HepG2 (cell line): Measurements from ENCODE around the gene RBM18. TPM values are rescaled to one million over a fixed set of nuclear protein-coding genes. Genes with fewer than 3 reads are reported as not detected.

Experiments
- ESRRA ChIP-seq: sonication (generic); formaldehyde crosslinking; IDR thresholded peaks from 2 replicates; pipeline ENCODE4 v1.5.1; 2020; ENCODE audit warnings: mild to moderate bottlenecking, low read depth, missing genetic modification reagents
- GATAD2A ChIP-seq: IDR thresholded peaks from 2 replicates; pipeline ENCODE4 v1.6.1; 2016
- NCOA2 ChIP-seq: sonication (generic); formaldehyde crosslinking; IDR thresholded peaks from 2 replicates; pipeline ENCODE4 v1.8.0; 2022; ENCODE audit warnings: inconsistent platforms
- NCOR1 ChIP-seq: fragments of 200-600 bp; sonication (generic); IDR thresholded peaks from 2 replicates; pipeline ENCODE4 v1.7.0; 2017; ENCODE audit warnings: antibody characterized with exemption, low read length, borderline replicate concordance
- NR1H2 ChIP-seq: sonication (generic); formaldehyde crosslinking; IDR thresholded peaks from 2 replicates; pipeline ENCODE4 v1.8.1; 2022; ENCODE audit warnings: low read depth, missing genetic modification reagents, borderline replicate concordance
- RARA ChIP-seq: IDR thresholded peaks from 2 replicates; pipeline ENCODE4 v1.6.1; 2016; ENCODE audit warnings: missing genetic modification reagents, missing compliant biosample characterization
- SOX13 ChIP-seq, 3 experiments: fragments of 450-650 bp in 1 of 3; sonication (generic) in 1 of 3; formaldehyde crosslinking in 1 of 3; IDR thresholded peaks in 2 of 3; conservative IDR thresholded peaks in 1 of 3; 2 replicates each; pipeline versions ENCODE4 v1.5.0 to v1.6.1; 2016 to 2020; ENCODE audit warnings: antibody characterized with exemption in 1 of 3, mild to moderate bottlenecking in 1 of 3, missing compliant biosample characterization in 1 of 3, missing genetic modification reagents in 1 of 3, moderate library complexity in 1 of 3
- SOX6 ChIP-seq, 2 experiments: fragments of 450-650 bp in 1 of 2; sonication (generic) in 1 of 2; formaldehyde crosslinking in 1 of 2; IDR thresholded peaks; 2 replicates each; pipeline versions ENCODE4 v1.4.0 to v1.6.1; 2017 to 2020; ENCODE audit warnings: antibody characterized with exemption in 1 of 2, mild to moderate bottlenecking in 1 of 2, missing genetic modification reagents in 1 of 2
- polyA plus RNA-seq, 8 experiments: library from polyadenylated mRNA; depleted of rRNA in 3 of 8; stranded (reverse) in 7 of 8; unstranded in 1 of 8; fragments of >200 nt; fragmentation: Illumina TruSeq in 4 of 8; extraction: Trizol in 4 of 8; gene quantifications; 2 replicates each; pipeline versions ENCODE4 v1.2.1 to v1.2.3, GENCODE V29; 2011 to 2016; ENCODE audit warnings: low read depth in 4 of 8, missing spikeins in 1 of 8, mixed read lengths in 1 of 8; ENCODE audit not compliant: insufficient read depth in 1 of 8
- total RNA-seq, 5 experiments: library from RNA; depleted of rRNA; stranded (reverse); fragments of >200 nt; fragmentation: Illumina TruSeq; extraction: Trizol; gene quantifications; 2 replicates each; pipeline ENCODE4 v1.2.3, GENCODE V29; 2016; ENCODE audit warnings: low read depth in 1 of 5
- TF ChIP-seq, protein P1 (sequence below): sonication (generic); formaldehyde crosslinking; IDR thresholded peaks from 2 replicates; pipeline ENCODE4 v1.8.1; 2023; ENCODE audit warnings: mild to moderate bottlenecking, missing genetic modification reagents
- TF ChIP-seq, protein P2 (sequence below): sonication (generic); formaldehyde crosslinking; IDR thresholded peaks from 2 replicates; pipeline ENCODE4 v1.5.0; 2020; ENCODE audit warnings: mild to moderate bottlenecking, missing genetic modification reagents
- TF ChIP-seq, protein P3 (sequence below): sonication (generic); formaldehyde crosslinking; conservative IDR thresholded peaks from 2 replicates; pipeline ENCODE4 v1.4.0; 2020; ENCODE audit warnings: mild to moderate bottlenecking, missing genetic modification reagents, moderate library complexity
- TF ChIP-seq, protein P4 (sequence below): sonication (generic); formaldehyde crosslinking; IDR thresholded peaks from 2 replicates; pipeline ENCODE4 v1.5.0; 2020; ENCODE audit warnings: missing genetic modification reagents, mild to moderate bottlenecking, borderline replicate concordance
- TF ChIP-seq, protein P5 (sequence below): sonication (generic); formaldehyde crosslinking; IDR thresholded peaks from 2 replicates; pipeline ENCODE4 v1.5.0; 2020; ENCODE audit warnings: missing genetic modification reagents
- TF ChIP-seq, protein P6 (sequence below): sonication (generic); formaldehyde crosslinking; IDR thresholded peaks from 2 replicates; pipeline ENCODE4 v1.4.0; 2020; ENCODE audit warnings: missing genetic modification reagents

RBM18 gene
- total and polyA plus RNA-seq, 2 of the 13 experiments (the other 11 are each of a cell fraction or from before 2014, with no cell fraction given): 12.6 to 16.6 TPM

DNA sequence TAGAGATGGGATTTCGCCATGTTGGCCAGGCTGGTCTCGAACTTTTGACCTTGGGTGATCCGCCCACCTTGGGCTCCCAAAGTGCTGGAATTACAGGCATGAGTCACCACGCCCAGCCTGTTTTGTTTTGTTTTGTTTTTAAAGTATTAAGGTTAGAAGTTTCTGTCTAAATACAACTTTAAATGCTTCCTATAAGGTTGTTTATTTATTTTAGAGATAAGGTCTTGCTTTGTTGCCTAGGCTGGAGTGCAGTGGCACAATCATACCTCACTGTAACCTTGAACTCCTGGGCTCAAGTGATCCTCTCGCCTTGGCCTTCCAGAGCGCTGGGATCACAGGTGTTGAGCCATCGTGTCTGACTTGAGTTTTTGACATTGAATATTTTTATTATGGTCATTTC lies 11.5 kb upstream of the RBM18 start (continued):
- TF ChIP-seq, protein P1, sequence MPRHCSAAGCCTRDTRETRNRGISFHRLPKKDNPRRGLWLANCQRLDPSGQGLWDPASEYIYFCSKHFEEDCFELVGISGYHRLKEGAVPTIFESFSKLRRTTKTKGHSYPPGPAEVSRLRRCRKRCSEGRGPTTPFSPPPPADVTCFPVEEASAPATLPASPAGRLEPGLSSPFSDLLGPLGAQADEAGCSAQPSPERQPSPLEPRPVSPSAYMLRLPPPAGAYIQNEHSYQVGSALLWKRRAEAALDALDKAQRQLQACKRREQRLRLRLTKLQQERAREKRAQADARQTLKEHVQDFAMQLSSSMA (CRISPR knock-in tag): no peak
- TF ChIP-seq ESRRA: 0 out of 2 replicates have a peak, but pooled peaks have one; percentile 45
- peak; percentile 29 for TF ChIP-seq GATAD2A
- TF ChIP-seq, protein P2, sequence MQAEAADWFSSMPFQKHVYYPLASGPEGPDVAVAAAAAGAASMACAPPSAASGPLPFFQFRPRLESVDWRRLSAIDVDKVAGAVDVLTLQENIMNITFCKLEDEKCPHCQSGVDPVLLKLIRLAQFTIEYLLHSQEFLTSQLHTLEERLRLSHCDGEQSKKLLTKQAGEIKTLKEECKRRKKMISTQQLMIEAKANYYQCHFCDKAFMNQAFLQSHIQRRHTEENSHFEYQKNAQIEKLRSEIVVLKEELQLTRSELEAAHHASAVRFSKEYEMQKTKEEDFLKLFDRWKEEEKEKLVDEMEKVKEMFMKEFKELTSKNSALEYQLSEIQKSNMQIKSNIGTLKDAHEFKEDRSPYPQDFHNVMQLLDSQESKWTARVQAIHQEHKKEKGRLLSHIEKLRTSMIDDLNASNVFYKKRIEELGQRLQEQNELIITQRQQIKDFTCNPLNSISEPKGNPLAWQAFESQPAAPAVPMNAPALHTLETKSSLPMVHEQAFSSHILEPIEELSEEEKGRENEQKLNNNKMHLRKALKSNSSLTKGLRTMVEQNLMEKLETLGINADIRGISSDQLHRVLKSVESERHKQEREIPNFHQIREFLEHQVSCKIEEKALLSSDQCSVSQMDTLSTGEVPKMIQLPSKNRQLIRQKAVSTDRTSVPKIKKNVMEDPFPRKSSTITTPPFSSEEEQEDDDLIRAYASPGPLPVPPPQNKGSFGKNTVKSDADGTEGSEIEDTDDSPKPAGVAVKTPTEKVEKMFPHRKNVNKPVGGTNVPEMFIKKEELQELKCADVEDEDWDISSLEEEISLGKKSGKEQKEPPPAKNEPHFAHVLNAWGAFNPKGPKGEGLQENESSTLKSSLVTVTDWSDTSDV (CRISPR knock-in tag): no peak
- no peak for TF ChIP-seq NR1H2 (CRISPR knock-in tag)
- no peak for TF ChIP-seq SOX13 (IDR thresholded peaks at IDR 0.05)
- peak in 1 of 2 experiments; percentile 53; a peak in 2 of 4 replicates for TF ChIP-seq SOX13 (CRISPR knock-in tag; conservative IDR thresholded peaks at IDR 0.05 in 1 of 2, IDR thresholded peaks at IDR 0.05 in 1 of 2)
- TF ChIP-seq, protein P3, sequence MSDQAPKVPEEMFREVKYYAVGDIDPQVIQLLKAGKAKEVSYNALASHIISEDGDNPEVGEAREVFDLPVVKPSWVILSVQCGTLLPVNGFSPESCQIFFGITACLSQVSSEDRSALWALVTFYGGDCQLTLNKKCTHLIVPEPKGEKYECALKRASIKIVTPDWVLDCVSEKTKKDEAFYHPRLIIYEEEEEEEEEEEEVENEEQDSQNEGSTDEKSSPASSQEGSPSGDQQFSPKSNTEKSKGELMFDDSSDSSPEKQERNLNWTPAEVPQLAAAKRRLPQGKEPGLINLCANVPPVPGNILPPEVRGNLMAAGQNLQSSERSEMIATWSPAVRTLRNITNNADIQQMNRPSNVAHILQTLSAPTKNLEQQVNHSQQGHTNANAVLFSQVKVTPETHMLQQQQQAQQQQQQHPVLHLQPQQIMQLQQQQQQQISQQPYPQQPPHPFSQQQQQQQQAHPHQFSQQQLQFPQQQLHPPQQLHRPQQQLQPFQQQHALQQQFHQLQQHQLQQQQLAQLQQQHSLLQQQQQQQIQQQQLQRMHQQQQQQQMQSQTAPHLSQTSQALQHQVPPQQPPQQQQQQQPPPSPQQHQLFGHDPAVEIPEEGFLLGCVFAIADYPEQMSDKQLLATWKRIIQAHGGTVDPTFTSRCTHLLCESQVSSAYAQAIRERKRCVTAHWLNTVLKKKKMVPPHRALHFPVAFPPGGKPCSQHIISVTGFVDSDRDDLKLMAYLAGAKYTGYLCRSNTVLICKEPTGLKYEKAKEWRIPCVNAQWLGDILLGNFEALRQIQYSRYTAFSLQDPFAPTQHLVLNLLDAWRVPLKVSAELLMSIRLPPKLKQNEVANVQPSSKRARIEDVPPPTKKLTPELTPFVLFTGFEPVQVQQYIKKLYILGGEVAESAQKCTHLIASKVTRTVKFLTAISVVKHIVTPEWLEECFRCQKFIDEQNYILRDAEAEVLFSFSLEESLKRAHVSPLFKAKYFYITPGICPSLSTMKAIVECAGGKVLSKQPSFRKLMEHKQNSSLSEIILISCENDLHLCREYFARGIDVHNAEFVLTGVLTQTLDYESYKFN (CRISPR knock-in tag): peak; percentile 56; the same call in 1 of the 2 replicates
- no peak for TF ChIP-seq SOX6 (IDR thresholded peaks at IDR 0.05)
- TF ChIP-seq SOX6 (CRISPR knock-in tag; IDR thresholded peaks at IDR 0.05): peak; percentile 64
- TF ChIP-seq NCOA2 (CRISPR knock-in tag): 0 out of 2 replicates have a peak, but pooled peaks have one; percentile 8
- TF ChIP-seq RARA (CRISPR knock-in tag): peak; percentile 81
- TF ChIP-seq, protein P4, sequence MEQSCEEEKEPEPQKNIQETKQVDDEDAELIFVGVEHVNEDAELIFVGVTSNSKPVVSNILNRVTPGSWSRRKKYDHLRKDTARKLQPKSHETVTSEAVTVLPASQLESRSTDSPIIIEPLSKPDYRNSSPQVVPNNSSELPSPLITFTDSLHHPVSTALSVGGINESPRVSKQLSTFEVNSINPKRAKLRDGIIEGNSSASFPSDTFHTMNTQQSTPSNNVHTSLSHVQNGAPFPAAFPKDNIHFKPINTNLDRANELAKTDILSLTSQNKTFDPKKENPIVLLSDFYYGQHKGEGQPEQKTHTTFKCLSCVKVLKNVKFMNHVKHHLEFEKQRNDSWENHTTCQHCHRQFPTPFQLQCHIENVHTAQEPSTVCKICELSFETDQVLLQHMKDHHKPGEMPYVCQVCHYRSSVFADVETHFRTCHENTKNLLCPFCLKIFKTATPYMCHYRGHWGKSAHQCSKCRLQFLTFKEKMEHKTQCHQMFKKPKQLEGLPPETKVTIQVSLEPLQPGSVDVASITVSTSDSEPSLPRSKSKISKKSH: no peak
- peak; percentile 55; the same call in 1 of the 2 replicates for TF ChIP-seq NCOR1
- TF ChIP-seq, protein P5, sequence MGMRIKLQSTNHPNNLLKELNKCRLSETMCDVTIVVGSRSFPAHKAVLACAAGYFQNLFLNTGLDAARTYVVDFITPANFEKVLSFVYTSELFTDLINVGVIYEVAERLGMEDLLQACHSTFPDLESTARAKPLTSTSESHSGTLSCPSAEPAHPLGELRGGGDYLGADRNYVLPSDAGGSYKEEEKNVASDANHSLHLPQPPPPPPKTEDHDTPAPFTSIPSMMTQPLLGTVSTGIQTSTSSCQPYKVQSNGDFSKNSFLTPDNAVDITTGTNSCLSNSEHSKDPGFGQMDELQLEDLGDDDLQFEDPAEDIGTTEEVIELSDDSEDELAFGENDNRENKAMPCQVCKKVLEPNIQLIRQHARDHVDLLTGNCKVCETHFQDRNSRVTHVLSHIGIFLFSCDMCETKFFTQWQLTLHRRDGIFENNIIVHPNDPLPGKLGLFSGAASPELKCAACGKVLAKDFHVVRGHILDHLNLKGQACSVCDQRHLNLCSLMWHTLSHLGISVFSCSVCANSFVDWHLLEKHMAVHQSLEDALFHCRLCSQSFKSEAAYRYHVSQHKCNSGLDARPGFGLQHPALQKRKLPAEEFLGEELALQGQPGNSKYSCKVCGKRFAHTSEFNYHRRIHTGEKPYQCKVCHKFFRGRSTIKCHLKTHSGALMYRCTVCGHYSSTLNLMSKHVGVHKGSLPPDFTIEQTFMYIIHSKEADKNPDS (CRISPR knock-in tag): no peak
- TF ChIP-seq, protein P6, sequence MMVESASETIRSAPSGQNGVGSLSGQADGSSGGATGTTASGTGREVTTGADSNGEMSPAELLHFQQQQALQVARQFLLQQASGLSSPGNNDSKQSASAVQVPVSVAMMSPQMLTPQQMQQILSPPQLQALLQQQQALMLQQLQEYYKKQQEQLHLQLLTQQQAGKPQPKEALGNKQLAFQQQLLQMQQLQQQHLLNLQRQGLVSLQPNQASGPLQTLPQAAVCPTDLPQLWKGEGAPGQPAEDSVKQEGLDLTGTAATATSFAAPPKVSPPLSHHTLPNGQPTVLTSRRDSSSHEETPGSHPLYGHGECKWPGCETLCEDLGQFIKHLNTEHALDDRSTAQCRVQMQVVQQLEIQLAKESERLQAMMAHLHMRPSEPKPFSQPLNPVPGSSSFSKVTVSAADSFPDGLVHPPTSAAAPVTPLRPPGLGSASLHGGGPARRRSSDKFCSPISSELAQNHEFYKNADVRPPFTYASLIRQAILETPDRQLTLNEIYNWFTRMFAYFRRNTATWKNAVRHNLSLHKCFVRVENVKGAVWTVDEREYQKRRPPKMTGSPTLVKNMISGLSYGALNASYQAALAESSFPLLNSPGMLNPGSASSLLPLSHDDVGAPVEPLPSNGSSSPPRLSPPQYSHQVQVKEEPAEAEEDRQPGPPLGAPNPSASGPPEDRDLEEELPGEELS (CRISPR knock-in tag): peak; percentile 67; the same call in 1 of the 2 replicates
